Measurements from ENCODE around the gene TNFRSF18.

GRCh38 chr1:1242461-1243265, 36.3 kb upstream of the TNFRSF18 start:
- TF ChIP-seq YY1 (IDR thresholded peaks at IDR 0.05; ENCODE audit: insufficient read depth, insufficient read length): no peak
- TF ChIP-seq ZNF274 (IDR thresholded peaks at IDR 0.05; ENCODE audit: low read depth, low read length): no peak
- no peak for TF ChIP-seq SUZ12 (IDR thresholded peaks at IDR 0.05; ENCODE audit: extremely low read depth, insufficient read depth, insufficient read length)
